GM21529 (cell line): Measurements from ENCODE around the gene CIROP.
A peak's percentile ranks its signal among the peaks of the same experiment; 100 is the strongest.

Experiments used
- ATAC-seq: cut with Tn5 transposase; IDR thresholded peaks from one replicate; pipeline ENCODE4 v1.9.1; 2021; ENCODE audit not compliant: unreplicated experiment

The CIROP gene

GRCh38 chr14:23095196-23096108 lies 9.3 kb downstream of the CIROP start, which contains the start of gene C14orf119:
Gene C14orf119, plus strand, starts transcription at chr14:23095505. Its CDS starts 2,154 bp downstream, at chr14:23097659.
- peak; percentile 93 for ATAC-seq

DNA sequence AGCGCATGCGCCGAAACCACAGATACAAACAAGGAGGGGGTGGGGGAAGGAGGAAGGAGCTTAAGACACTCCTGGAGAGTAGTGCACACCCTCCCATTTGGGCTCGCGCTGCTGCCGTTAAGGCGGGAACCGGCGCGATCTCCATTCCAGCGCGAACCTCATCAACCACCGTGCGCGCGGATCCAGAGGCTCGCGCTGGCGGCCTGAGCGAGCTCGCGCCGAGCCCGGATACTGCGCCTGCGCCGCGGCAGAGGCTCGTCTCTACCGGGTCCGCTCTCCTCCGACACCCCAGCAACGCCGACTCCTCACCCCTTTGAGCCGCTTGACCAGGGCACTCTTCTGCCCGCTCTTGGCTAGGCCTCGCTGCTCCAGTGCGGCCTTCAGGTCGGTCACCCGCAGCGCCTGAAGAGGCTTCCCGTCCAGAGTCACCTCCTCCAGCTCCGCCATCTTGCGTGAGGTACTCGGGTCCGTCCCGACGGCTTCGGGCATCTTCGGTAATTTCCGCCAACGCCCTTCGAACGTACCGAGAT lies 10.1 kb downstream of the CIROP start, which contains the start of gene ACIN1:
TSS of gene ACIN1 (minus strand) at position 471 of the 530 bp plus-strand sequence. CDS start at position 447, 24 bp downstream.
- ATAC-seq, result peak; percentile 33

DNA sequence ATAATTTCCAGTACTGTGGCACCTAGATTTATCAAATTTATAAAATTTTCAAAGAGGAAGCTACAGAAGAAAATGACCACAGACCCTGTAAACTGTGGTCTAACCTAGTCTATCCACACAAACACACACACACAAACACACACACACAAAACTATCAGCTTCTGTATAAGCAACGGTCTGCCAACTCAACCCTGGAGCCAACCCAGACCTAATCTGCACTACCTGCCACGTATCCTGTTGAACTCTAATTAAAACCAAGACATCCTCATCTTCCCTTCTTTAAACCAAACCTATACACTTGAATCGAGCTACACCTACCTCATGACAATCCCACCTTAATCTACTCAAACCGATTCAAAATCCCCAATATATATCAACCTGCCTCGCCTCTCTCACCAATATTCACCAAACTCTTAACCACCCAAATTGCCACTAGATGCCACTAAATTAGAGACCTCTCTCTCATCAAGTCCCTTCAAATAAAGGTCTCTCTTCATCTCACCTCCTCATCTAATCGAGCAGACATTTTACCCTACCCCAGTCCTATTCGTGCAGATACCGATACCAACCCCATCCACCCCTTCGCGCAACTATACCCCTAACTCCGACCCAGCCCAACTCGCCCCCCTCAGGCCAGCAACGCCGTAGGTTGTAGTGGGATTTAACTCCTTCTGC lies 10.7 kb downstream of the CIROP start:
- ATAC-seq, result no peak

GRCh38 chr14:23093526-23093925 lies 11.3 kb downstream of the CIROP start:
- ATAC-seq, result no peak

DNA sequence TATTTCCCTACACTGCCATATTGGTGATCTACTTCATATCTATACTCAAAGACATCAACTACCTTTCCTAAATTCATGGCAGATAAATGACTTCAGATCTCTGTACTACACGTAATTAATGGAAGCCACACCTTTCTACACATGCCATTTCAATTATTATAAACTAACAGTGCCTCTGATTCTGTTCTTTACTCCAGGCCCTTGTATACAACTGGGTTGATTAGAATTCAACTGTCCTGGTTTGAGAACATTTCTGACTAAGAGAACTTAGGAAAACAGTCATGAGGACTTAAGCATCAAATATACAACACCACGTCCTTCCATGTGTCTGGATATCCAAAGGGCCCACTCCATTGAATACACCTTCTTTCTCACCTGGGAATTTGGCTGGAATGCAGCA lies 11.7 kb downstream of the CIROP start:
- ATAC-seq, result no peak

GRCh38 chr14:23091294-23092225 lies 13.2 kb downstream of the CIROP start:
- ATAC-seq, result no peak

DNA sequence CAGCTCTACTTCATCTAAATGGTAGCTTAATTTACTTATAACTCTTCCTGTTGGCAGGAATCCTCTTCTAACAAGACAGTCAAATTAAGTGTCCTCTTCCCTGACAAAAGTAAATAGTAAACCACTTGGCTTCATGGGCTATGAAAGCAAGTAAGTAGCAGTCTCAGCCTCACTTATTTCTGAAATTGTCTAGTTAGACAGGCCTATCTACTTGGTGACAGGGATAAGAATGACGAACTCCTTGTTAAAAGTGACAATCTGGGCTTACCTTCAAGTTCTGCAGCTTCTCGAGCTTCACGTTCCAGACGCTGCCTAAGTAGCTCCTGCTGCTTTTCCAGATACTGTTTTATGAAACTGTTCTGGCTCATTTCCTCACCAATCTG lies 14.5 kb downstream of the CIROP start:
- ATAC-seq, result no peak

- ATAC-seq, result no peak
Observed at GRCh38 chr14:23089498-23090253, 15.1 kb downstream of the CIROP start.

- ATAC-seq, result no peak
Observed at GRCh38 chr14:23086565-23086964, 18.2 kb downstream of the CIROP start.

DNA sequence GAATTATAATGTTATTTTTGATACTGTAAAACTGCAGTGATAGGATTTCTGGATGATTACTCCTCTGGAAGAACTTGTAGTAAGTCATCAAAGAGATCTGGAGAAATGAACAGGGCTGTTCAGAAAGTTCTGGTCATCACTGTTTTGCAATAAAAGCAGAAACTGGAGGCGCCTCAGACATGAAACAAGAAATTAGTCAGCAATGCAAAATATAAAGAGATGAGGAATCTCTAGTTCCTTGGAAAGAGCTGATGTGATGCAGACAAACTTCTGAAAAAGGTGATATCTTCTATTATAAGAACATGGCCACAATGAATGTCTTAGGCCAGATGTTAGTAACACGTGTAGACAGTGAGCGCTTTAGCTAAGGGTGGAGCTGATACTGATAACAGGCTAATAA lies 19.3 kb downstream of the CIROP start:
- ATAC-seq, result no peak

- ATAC-seq, result no peak
Observed at GRCh38 chr14:23080474-23080873, 24.3 kb downstream of the CIROP start.

- ATAC-seq, result no peak
Observed at GRCh38 chr14:23079716-23080115, 25.1 kb downstream of the CIROP start.

DNA sequence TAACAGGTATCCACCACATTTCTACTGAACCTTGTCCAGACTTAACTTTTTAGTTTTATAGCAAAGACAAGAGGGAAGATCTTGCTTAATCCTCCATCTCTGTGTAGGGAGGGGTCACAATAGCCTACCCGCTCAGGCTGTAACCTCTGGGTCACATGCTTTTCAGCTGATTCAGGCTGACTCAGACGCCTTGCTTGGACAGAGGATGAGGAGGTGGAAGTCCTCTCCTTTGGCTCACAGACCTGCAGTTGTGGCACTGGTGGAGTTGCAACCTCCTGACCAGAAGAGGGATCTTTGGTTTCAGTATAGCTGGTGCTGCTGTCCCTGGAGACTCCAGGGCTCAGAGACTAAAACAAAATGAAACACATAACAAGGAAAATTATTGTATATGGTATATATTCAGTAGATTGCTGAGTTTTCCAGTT lies 26.1 kb downstream of the CIROP start:
- no peak for ATAC-seq

- no peak for ATAC-seq
Observed at GRCh38 chr14:23077962-23078361, 26.8 kb downstream of the CIROP start.

DNA sequence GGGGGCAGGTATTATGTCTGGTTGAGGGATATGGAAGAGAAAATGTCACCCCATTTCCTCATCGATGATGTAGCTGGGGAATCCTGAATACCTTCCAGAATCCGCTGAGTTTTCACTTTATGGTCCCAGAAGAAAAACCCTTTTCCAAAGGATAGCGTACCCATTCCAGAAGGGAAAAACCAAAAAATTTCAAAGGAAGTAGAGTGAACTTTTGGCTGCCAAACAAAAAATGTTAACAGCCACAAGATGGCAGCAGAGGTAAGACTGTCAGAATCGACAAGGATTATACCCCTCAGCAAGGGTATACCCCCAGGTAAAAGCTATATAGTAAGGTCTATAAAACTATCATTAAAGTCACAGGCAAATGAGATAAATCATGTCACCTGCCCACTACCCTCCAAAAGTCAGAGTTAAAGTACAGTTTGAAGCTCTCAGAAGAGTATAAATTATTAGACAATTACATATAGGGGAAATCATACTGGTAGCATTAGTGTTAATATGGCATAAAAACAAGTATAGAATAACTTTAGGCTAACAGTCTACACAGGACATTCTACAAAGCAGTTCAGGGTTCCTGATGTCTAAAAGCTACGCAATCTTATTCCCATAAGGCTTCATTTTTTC lies 27.9 kb downstream of the CIROP start:
- ATAC-seq, result no peak

DNA sequence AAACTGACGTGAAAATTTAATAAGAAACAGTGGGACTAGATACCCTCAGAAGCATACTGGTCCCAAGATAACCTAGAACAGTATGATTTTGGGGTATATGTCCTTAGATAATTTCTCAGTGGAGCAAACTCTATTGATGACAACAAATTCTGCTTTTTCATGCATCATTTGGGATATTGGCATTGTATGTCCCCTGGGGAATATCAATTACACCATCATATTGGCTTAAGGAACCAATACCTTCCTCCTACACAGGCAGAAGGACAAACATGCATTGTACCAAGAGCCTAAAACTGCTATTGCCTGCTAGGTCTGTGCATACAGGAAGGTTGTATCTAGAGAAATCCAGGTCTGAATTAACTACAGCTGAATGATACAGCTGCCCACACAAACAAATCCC lies 29.9 kb downstream of the CIROP start:
- ATAC-seq, result no peak

- no peak for ATAC-seq
Observed at GRCh38 chr14:23071921-23072539, 32.8 kb downstream of the CIROP start.

GRCh38 chr14:23071244-23071920 lies 33.4 kb downstream of the CIROP start:
- ATAC-seq, result peak; percentile 91
